ENCODE measurements around the gene COL4A1. TPM values are rescaled to one million over a fixed set of nuclear protein-coding genes. Genes with fewer than 3 reads are reported as not detected.
A peak's percentile ranks its signal among the peaks of the same experiment; 100 is the strongest.

Gene COL4A1
- polyA plus RNA-seq, 1 donor (not counting 4 experiments of a cell fraction or from before 2014, with no cell fraction given): 22.3 TPM

DNA sequence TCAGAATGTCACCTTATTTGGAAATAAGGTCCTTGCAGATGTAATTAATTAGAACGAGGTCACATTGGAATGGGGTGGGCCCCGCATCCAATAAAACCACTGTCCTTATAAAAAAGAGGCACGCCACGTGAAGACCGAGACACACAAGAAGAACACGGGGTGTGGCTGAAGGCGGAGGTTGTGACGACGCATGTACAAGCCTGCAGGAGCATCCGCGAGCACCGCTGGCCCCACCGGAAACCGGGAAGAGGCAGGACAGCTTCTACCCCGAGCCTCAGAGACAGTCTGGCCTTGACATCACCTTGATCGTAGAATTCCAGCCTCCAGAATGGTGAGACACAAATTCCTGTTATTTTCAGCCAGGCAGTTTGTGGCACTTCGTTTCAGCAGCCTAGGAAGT lies 177.9 kb downstream of the COL4A1 start:
- Histone ChIP-seq H3K9me1 (ENCODE audit: control insufficient read depth, extremely low read depth, insufficient read depth, low read length) (no peaks in the 10 kb centered on the region), H3K79me2 (ENCODE audit: control insufficient read depth, insufficient read depth, low read length) (no peaks in the 10 kb centered on the region), H3K4me3 (ENCODE audit: control insufficient read depth in 2 of 3, extremely low read depth in 1 of 3, insufficient read depth in 2 of 3, low read depth in 1 of 3, low read length in 3 of 3) (no peak overlapping the region), H2AFZ (ENCODE audit: control insufficient read depth, low read length) (no peak overlapping the region), H4K20me1 (ENCODE audit: control insufficient read depth, extremely low read depth, insufficient read depth, low read length) (no peaks in the 10 kb centered on the region), H3K27me3 (ENCODE audit: control insufficient read depth, extremely low read depth, insufficient read depth, low read length) (no peaks in the 10 kb centered on the region), H3K36me3 (ENCODE audit: control insufficient read depth in 2 of 2, extremely low read depth in 1 of 2, insufficient read depth in 2 of 2, low read length in 2 of 2) (no peaks in the 10 kb centered on the region), H3K9me3 (ENCODE audit: control insufficient read depth, low read depth, low read length) (no peaks in the 10 kb centered on the region), H3K4me2 (ENCODE audit: control insufficient read depth, extremely low read depth, insufficient read depth, low read depth, low read length) (no peak overlapping the region), H3K9ac (ENCODE audit: control insufficient read depth, extremely low read depth, insufficient read depth, low read length) (no peak overlapping the region), H3K27ac (ENCODE audit: control insufficient read depth, insufficient read depth, low read length) (no peak overlapping the region), H3K4me1 (ENCODE audit: control insufficient read depth, extremely low read depth, insufficient read depth, low read length) (peaks cover 33% of the 10 kb centered on the region)
- TF ChIP-seq, protein P1, sequence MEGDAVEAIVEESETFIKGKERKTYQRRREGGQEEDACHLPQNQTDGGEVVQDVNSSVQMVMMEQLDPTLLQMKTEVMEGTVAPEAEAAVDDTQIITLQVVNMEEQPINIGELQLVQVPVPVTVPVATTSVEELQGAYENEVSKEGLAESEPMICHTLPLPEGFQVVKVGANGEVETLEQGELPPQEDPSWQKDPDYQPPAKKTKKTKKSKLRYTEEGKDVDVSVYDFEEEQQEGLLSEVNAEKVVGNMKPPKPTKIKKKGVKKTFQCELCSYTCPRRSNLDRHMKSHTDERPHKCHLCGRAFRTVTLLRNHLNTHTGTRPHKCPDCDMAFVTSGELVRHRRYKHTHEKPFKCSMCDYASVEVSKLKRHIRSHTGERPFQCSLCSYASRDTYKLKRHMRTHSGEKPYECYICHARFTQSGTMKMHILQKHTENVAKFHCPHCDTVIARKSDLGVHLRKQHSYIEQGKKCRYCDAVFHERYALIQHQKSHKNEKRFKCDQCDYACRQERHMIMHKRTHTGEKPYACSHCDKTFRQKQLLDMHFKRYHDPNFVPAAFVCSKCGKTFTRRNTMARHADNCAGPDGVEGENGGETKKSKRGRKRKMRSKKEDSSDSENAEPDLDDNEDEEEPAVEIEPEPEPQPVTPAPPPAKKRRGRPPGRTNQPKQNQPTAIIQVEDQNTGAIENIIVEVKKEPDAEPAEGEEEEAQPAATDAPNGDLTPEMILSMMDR (optimal IDR thresholded peaks at IDR 0.05 in 1 of 3, IDR thresholded peaks at IDR 0.05 in 1 of 3, conservative IDR thresholded peaks at IDR 0.05 in 1 of 3; ENCODE audit: extremely low read depth in 1 of 3, insufficient read depth in 2 of 3, low read length in 3 of 3): no peak
- TF ChIP-seq EZH2 (IDR thresholded peaks at IDR 0.05; ENCODE audit: low read length): no peak
- FAIRE-seq: peak; percentile 41
- DNase-seq (ENCODE audit: low read depth, low spot score): no peak
- dilution Hi-C loops (cut with MboI; ENCODE audit: extremely low pct_ligation_motif_present, low sequenced_read_pairs): no loop called here

DNA sequence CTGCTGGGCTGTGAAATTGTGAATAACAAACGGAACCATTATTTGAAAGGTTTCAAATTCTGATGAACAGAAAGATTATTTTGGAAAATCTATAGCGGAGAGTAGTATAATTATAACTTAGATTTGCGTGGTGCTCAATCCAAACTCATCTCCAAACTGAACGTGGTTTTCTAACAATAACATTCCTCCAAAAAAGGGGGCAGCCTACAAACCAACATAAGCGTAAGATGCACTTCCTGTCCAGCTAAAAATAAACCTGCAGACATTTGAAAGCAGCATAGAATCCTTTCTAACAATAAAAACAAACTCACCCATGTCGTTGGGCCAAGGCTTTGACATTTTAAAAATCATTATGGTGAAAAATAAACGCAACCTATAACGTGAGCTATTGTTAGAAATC lies 178.4 kb downstream of the COL4A1 start:
- H3K9me3 ChIP-seq (ENCODE audit: control insufficient read depth, low read depth, low read length): no peaks in the 10 kb centered on the region
- dilution Hi-C loops (cut with MboI; ENCODE audit: extremely low pct_ligation_motif_present, low sequenced_read_pairs): no loop called here
- no peaks in the 10 kb centered on the region for H3K9me1 ChIP-seq (ENCODE audit: control insufficient read depth, extremely low read depth, insufficient read depth, low read length)
- TF ChIP-seq, protein P1 (optimal IDR thresholded peaks at IDR 0.05 in 1 of 3, IDR thresholded peaks at IDR 0.05 in 1 of 3, conservative IDR thresholded peaks at IDR 0.05 in 1 of 3; ENCODE audit: extremely low read depth in 1 of 3, insufficient read depth in 2 of 3, low read length in 3 of 3): no peak
- TF ChIP-seq EZH2 (IDR thresholded peaks at IDR 0.05; ENCODE audit: low read length): no peak
- no peaks in the 10 kb centered on the region for H3K79me2 ChIP-seq (ENCODE audit: control insufficient read depth, insufficient read depth, low read length)
- H3K9ac ChIP-seq (ENCODE audit: control insufficient read depth, extremely low read depth, insufficient read depth, low read length): no peak overlapping the region
- no peak for FAIRE-seq
- no peaks in the 10 kb centered on the region for H4K20me1 ChIP-seq (ENCODE audit: control insufficient read depth, extremely low read depth, insufficient read depth, low read length)
- no peak overlapping the region for H2AFZ ChIP-seq (ENCODE audit: control insufficient read depth, low read length)
- no peaks in the 10 kb centered on the region for H3K27me3 ChIP-seq (ENCODE audit: control insufficient read depth, extremely low read depth, insufficient read depth, low read length)
- H3K36me3 ChIP-seq (ENCODE audit: control insufficient read depth in 2 of 2, extremely low read depth in 1 of 2, insufficient read depth in 2 of 2, low read length in 2 of 2): no peaks in the 10 kb centered on the region
- H3K4me1 ChIP-seq (ENCODE audit: control insufficient read depth, extremely low read depth, insufficient read depth, low read length): peaks cover 33% of the 10 kb centered on the region
- H3K4me2 ChIP-seq (ENCODE audit: control insufficient read depth, extremely low read depth, insufficient read depth, low read depth, low read length): peak overlapping the region; percentile 53
- no peak for DNase-seq (ENCODE audit: low read depth, low spot score)
- H3K4me3 ChIP-seq (ENCODE audit: control insufficient read depth in 2 of 3, extremely low read depth in 1 of 3, insufficient read depth in 2 of 3, low read depth in 1 of 3, low read length in 3 of 3): no peak overlapping the region
- no peak overlapping the region for H3K27ac ChIP-seq (ENCODE audit: control insufficient read depth, insufficient read depth, low read length)

Measured in keratinocyte (primary cell).